HG03342 (cell line): ENCODE results near the gene TLCD2.
"Not testable (repeated sequence)": the region's sequence is repeated elsewhere in the genome, so short reads cannot be mapped to it uniquely, and the experiment has no call there.

Experiments
- ATAC-seq: cut with Tn5 transposase; IDR thresholded peaks from one replicate; pipeline ENCODE4 v1.9.1; 2021; ENCODE audit warnings: mild to moderate bottlenecking, moderate library complexity; ENCODE audit not compliant: unreplicated experiment

TLCD2 gene, protein sequence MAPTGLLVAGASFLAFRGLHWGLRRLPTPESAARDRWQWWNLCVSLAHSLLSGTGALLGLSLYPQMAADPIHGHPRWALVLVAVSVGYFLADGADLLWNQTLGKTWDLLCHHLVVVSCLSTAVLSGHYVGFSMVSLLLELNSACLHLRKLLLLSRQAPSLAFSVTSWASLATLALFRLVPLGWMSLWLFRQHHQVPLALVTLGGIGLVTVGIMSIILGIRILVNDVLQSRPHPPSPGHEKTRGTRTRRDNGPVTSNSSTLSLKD

GRCh38 chr17:1709971-1710806, at the start of gene TLCD2:
Gene TLCD2 (minus strand): TSS chr17:1710377. CDS start chr17:1710242, 135 bp downstream.
- ATAC-seq, result no peak

GRCh38 chr17:1759529-1759928, 49.4 kb upstream of the TLCD2 start:
- no peak for ATAC-seq

DNA sequence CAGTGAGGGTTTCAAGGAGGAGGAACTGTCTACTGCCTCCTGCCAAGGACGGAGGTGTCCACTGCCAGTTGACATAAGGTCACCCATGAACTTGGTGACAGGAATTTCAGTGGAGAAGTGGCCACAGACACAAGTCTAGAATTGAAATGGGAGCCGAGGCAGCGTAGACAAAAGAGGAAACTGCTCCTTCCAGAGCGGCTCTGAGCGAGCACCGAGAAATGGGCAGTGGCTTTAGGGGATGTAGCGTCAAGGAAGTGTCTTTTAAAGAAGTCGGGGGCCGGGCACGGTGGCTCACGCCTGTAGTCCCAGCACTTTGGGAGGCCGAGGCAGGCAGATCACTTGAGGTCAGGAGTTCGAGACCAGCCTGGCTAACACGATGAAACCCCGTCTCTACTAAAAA, 48.6 kb upstream of the TLCD2 start:
- ATAC-seq, result no peak

DNA sequence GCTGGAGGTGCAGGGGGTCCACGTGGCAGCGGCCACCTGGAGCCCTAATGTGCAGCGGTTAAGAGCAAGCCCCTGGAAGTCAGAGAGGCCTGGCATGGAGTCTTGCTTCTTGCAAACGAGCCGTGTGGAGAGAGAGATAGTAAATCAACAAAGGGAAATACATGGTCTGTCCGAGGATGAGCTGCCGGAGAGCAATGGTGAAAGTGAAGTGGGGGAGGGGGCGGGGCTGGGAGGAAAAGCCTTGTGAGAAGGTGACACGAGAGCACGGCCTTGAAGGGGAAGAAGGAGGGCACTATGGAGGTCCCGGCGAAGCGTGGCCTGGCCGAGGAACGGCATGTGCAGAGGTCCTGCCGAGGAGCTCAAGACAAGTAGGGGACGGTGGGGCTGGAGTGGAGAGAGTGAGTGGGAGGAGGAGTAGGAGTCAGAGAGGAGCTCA, 45.7 kb upstream of the TLCD2 start:
- no peak for ATAC-seq

GRCh38 chr17:1755252-1755826, 45.2 kb upstream of the TLCD2 start:
- ATAC-seq, result no peak

- no peak for ATAC-seq
Measured at GRCh38 chr17:1754430-1755112, 44.4 kb upstream of the TLCD2 start.

GRCh38 chr17:1753767-1754429, 43.7 kb upstream of the TLCD2 start:
- no peak for ATAC-seq

- ATAC-seq, result no peak
Measured at GRCh38 chr17:1752425-1753262, 42.5 kb upstream of the TLCD2 start.

- ATAC-seq, result no peak
Measured at GRCh38 chr17:1750628-1751027, 40.5 kb upstream of the TLCD2 start.

GRCh38 chr17:1746975-1747543, 36.9 kb upstream of the TLCD2 start:
- no peak for ATAC-seq

GRCh38 chr17:1745513-1746020, 35.4 kb upstream of the TLCD2 start:
- ATAC-seq, result no peak

DNA sequence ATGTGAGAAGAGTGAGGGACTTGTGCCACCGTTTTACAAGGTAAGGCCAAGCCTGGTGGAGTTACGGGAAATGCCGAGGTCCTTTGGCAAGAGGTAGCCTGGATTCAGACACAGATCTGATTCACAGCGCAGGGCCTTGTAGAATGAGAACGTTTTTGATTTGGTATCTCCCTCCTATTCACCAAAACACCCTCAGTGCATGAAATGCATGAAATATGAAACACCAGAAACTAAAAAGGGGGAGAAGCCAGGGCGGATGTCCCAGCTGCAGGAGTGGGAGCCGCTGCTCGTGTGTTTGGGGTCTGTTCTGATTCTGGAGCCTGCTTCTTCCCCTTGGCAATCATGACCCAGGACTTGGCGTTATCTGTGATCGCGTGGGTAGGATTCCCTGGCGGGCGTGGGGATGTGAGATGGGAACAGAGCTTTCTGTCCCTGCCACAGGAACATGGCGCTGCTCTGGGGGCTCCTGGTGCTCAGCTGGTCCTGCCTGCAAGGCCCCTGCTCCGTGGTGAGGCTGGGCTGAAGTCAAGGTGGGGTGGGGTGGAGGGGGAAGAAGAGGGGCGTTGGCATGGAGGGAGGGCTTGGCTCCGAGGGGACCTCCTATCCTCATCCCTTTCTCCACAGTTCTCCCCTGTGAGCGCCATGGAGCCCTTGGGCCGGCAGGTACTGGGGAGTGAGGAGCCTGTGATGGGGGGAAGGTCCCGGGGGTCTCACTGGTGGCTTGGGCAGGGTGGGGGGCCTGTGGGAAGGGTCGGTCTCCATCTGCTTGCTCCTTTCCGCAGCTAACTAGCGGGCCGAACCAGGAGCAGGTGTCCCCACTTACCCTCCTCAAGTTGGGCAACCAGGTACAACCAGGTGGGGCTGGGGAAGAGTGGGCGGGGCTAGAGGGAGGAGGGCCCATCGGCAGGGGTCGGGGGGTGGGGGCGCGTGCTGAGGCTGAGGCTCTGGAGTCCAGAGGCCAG, 34.7 kb upstream of the TLCD2 start:
- ATAC-seq, result no peak

DNA sequence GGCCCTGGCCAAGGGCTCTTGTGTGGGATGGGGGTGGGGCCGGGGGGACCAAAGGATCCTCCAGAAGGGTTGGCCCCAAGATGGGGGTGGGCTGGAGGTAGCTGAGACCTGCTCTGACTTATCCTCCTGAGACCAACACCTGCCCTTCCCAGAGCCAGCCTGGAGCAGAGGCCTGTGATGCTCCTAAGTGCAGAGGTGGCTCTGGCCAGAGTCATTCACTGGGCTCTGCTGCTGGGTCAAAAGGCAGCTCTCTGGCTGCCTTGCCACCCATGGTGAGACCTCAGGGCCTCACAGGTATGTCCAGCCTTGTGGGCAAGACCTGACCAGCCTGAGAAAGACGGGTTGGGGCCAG, 32.9 kb upstream of the TLCD2 start:
- ATAC-seq, result no peak

DNA sequence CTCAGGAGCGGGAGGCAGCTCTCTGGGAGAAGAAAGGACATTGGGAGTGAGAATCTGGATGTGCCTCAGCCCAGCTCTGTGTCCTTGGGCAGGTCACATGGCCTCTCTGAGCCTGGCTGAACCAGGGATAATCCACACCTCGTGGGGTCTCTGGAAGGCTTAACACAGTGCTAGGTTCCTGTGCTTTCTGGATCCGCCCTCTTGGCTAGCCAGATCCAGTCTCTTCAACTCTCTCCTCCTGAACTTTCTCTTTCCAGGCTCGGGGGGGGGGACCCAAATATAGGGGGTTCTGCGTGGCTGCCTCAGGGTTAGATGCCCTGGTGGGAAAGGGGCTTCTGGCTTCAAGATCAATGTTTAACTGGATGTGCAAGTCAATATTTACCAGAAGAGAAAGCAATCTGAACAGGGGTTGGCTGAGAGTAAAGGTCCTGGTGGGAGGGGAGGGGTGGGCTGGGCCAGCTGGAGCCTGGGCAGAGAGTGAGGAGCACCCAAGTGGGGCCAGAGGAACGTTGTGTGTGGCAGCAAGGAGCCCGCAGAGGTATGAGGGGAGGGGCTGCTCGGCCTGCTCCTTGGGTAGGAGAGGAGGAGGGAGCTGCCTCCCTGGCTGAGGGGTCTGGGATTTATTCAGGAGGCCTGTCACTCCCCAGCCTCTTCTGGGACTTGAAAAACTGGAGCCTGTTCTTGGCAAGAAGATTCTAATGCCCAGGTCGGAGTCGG, 32.4 kb upstream of the TLCD2 start, which contains the start of gene SERPINF2:
TSS of gene SERPINF2 (plus strand) at position 501 of the 717 bp plus-strand sequence. CDS start 2,125 bp downstream, outside the sequence.
- no peak for ATAC-seq

DNA sequence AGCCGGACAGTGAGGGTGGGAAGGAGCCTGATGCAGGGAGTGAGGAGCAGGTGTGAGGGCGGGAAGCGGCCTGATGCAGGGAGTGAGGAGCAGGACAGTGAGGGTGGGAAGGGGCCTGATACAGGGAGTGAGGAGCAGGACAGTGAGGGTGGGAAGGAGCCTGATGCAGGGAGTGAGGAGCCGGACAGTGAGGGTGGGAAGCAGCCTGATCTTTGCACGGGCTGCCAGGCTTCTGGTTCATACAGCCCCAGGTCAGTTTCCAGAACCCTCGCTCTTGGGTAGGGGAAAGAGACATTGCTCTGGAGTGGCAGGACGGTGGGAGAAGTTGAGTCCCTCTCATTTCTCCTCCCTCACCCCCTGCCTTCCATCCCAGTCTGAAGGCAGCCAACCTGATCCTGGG, 31.7 kb upstream of the TLCD2 start:
- ATAC-seq, result not testable (repeated sequence)

DNA sequence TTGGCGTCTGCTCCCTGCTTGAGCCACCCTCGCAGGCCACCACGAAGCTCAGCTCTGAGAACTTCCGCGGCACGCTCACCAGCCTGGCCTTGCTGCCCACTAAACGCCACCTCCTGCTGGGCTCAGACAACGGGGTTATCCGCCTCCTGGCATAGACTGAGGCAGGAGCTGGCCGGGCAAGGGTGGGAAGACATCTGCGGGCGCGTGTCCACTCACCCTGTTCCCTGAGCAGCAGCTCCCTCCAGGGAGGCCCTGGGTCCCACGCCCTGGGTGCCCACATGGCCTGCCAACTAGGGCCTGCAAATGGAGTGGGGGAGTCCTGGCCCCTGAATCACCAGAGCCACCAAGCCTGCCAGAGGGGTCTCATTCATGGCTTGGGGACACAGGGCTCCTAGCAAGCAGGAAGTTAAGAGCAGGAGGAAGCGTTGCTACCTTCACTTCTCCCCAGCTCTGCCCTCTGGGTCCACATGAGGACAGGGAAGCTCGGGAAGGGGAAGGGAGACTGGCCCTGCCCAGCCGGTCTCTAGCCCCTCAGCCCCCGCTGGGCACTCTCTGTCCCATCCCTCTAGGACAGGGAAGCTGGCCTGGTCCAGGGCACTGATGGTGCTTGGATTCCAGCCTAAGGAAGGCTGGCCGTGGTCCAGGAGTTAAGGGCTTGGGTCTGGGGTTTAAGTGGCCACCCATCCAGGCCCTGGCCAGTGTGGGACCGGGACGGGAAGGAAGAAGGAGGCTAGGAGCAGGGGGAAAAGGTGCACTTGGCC, 27.5 kb upstream of the TLCD2 start:
- ATAC-seq, result no peak
